ENCODE data around the gene NFIB. TPM values are rescaled to one million over a fixed set of nuclear protein-coding genes. Genes with fewer than 3 reads are reported as not detected.

NFIB gene
- total RNA-seq, 1 experiment from 2014 or later = 14.3 TPM

GRCh38 chr9:14063756-14064155 is 250.2 kb downstream of the NFIB start:
- H3T11ph ChIP-seq (ENCODE audit: low read length) = no peak overlapping the region
- no peaks in the 10 kb centered on the region for H4K20me1 ChIP-seq (ENCODE audit: control insufficient read depth, insufficient read depth, insufficient read length)
- H2BK15ac ChIP-seq (ENCODE audit: low read depth, low read length) = no peak overlapping the region
- no peak overlapping the region for H2AK5ac ChIP-seq (ENCODE audit: insufficient read length, low read length)
- no peak overlapping the region for H2BK12ac ChIP-seq (ENCODE audit: insufficient read length, low read depth, low read length)
- no peaks in the 10 kb centered on the region for H3K9me3 Mint-ChIP-seq
- no peaks in the 10 kb centered on the region for H3K4me1 Mint-ChIP-seq
- H3K23me2 ChIP-seq (ENCODE audit: insufficient read length, low read depth, low read length, poor library complexity, severe bottlenecking) = no peaks in the 10 kb centered on the region
- no peaks in the 10 kb centered on the region for H3K79me2 ChIP-seq (ENCODE audit: insufficient read depth, low read length)
- H4K91ac ChIP-seq (ENCODE audit: insufficient read length, low read depth, low read length) = no peak overlapping the region
- H2BK120ac ChIP-seq (ENCODE audit: low read depth, low read length, poor library complexity, severe bottlenecking) = no peak overlapping the region
- no peak for DNase-seq
- no peaks in the 10 kb centered on the region for H3K27me3 ChIP-seq (ENCODE audit: insufficient read depth, low read length)
- no peak overlapping the region for H3K56ac ChIP-seq (ENCODE audit: insufficient read length, low read depth, low read length)
- H3K36me3 Mint-ChIP-seq (ENCODE audit: insufficient read depth in 1 of 3, low read depth in 3 of 3) = no peaks in the 10 kb centered on the region
- no CpG with 5 or more reads among the region's 1 CpG for WGBS (ENCODE audit: extremely low coverage, insufficient read length, low lambda C conversion rate)
- no peaks in the 10 kb centered on the region for H3K4me1 ChIP-seq (ENCODE audit: insufficient read depth, low read length)
- no peak overlapping the region for H2BK20ac ChIP-seq (ENCODE audit: low read depth, low read length, poor library complexity, severe bottlenecking)
- H3K4me3 Mint-ChIP-seq = no peak overlapping the region
- H3K79me1 ChIP-seq (ENCODE audit: insufficient read depth, low read depth, low read length, poor library complexity, severe bottlenecking) = no peaks in the 10 kb centered on the region
- no peak overlapping the region for H3K9ac ChIP-seq (ENCODE audit: extremely low read depth, insufficient read length, low read length)
- H3K9me3 ChIP-seq (ENCODE audit: control insufficient read depth, low read depth, low read length) = no peaks in the 10 kb centered on the region
- no peak overlapping the region for H3K14ac ChIP-seq (ENCODE audit: insufficient read depth, low read length)
- H4K8ac ChIP-seq (replicated peaks; ENCODE audit: insufficient read length, low read depth, low read length) = no peak overlapping the region
- no peak overlapping the region for H3K27ac ChIP-seq (ENCODE audit: insufficient read length, low read depth, low read length)
- H3K27me3 Mint-ChIP-seq (ENCODE audit: low read depth) = no peaks in the 10 kb centered on the region
- TF ChIP-seq CTCF (conservative IDR thresholded peaks at IDR 0.05) = no peak
- H2AFZ ChIP-seq (ENCODE audit: low read length) = no peak overlapping the region
- H3K4me2 ChIP-seq (ENCODE audit: insufficient read depth, insufficient read length, low read length) = no peak overlapping the region
- H3K4ac ChIP-seq (ENCODE audit: low read depth, low read length) = no peak overlapping the region
- no peak overlapping the region for H4K5ac ChIP-seq (ENCODE audit: insufficient read length, low read depth, low read length)
- H3K18ac ChIP-seq (ENCODE audit: insufficient read length, low read depth, low read length) = no peak overlapping the region
- H3K27ac Mint-ChIP-seq = no peak overlapping the region
- H2BK5ac ChIP-seq (ENCODE audit: insufficient read length, low read length) = no peak overlapping the region
- H3K23ac ChIP-seq (ENCODE audit: insufficient read length, low read depth, low read length) = no peak overlapping the region

All from H9 (cell line).